Calu3 (cell line): ENCODE data around the gene EVC2. TPM values are rescaled to one million over a fixed set of nuclear protein-coding genes. Genes with fewer than 3 reads are reported as not detected.

Source experiments
- BruUV-seq: library from RNA; stranded (reverse); fragments of 400-500 nt; replicated peaks from 2 replicates; lab custom pipeline; 2021; lab: Mats Ljungman, UMichigan
- CTCF ChIA-PET: fragments of 300-600 bp; sonication (Branson Sonifier 250); formaldehyde crosslinking; loops from one replicate; lab custom pipeline; 2022; ENCODE audit warnings: antibody characterized with exemption; lab: Charles Lee
- DNase-seq: peaks from one replicate; pipeline ENCODE4 v3.0.0; 2022
- H3K27ac Mint-ChIP-seq: one replicate; pipeline ENCODE4 v1.8.0; 2022; ENCODE audit warnings: mixed read lengths; ENCODE audit not compliant: unreplicated experiment
- H3K27me3 Mint-ChIP-seq: one replicate; pipeline ENCODE4 v1.8.0; 2022; ENCODE audit warnings: mixed read lengths; ENCODE audit not compliant: unreplicated experiment
- H3K36me3 Mint-ChIP-seq: one replicate; pipeline ENCODE4 v1.8.0; 2022; ENCODE audit warnings: mild to moderate bottlenecking, moderate library complexity, mixed read lengths; ENCODE audit not compliant: insufficient read depth, unreplicated experiment
- H3K4me1 Mint-ChIP-seq: one replicate; pipeline ENCODE4 v1.8.0; 2022; ENCODE audit warnings: mild to moderate bottlenecking, low read depth, mixed read lengths; ENCODE audit not compliant: unreplicated experiment
- H3K4me3 Mint-ChIP-seq: one replicate; pipeline ENCODE4 v1.8.0; 2022; ENCODE audit warnings: mild to moderate bottlenecking, low read depth, moderate library complexity, mixed read lengths; ENCODE audit not compliant: unreplicated experiment
- H3K9me3 Mint-ChIP-seq: one replicate; pipeline ENCODE4 v1.8.0; 2022; ENCODE audit warnings: low read depth, mixed read lengths; ENCODE audit not compliant: unreplicated experiment
- CTCF ChIP-seq: fragments of 200-600 bp; IDR thresholded peaks from one replicate; pipeline ENCODE4 v1.8.0; 2022; ENCODE audit warnings: antibody characterized with exemption; ENCODE audit not compliant: unreplicated experiment
- intact Hi-C: fragments of 100-400 bp; cut with micrococcal nuclease; formaldehyde crosslinking; loops from one replicate; pipeline ENCODE4 v1.10.0; 2022; ENCODE audit not compliant: unreplicated experiment
- total RNA-seq: library from RNA; stranded (reverse); gene quantifications from 2 replicates; pipeline ENCODE4 v1.2.3, GENCODE V29; 2022

The EVC2 gene
- total RNA-seq, 1 experiment from 2014 or later = not detected

GRCh38 chr4:5654791-5655190 is 53.6 kb downstream of the EVC2 start:
- TF ChIP-seq CTCF = no peak
- intact Hi-C loops = no loop called here
- H3K4me1 Mint-ChIP-seq = no peaks in the 10 kb centered on the region

GRCh38 chr4:5651089-5651488 is 57.3 kb downstream of the EVC2 start:
- no TSS peak for BruUV-seq
- Mint-ChIP-seq H3K4me1 (no peaks in the 10 kb centered on the region), H3K36me3 (no peaks in the 10 kb centered on the region), H3K27ac (no peak overlapping the region), H3K27me3 (no peaks in the 10 kb centered on the region), H3K9me3 (peaks cover 14% of the 10 kb centered on the region), H3K4me3 (no peak overlapping the region)
- CTCF ChIA-PET = no interaction called here
- intact Hi-C loops = no loop called here
- no peak for DNase-seq
- no peak for TF ChIP-seq CTCF

More at GRCh38 chr4:5654791-5655190, 53.6 kb downstream of the EVC2 start:
- Mint-ChIP-seq H3K36me3 (no peaks in the 10 kb centered on the region), H3K27ac (no peak overlapping the region), H3K27me3 (no peaks in the 10 kb centered on the region), H3K4me3 (no peak overlapping the region), H3K9me3 (peaks cover 14% of the 10 kb centered on the region)
- CTCF ChIA-PET = no interaction called here
- DNase-seq = no peak
- no TSS peak for BruUV-seq

GRCh38 chr4:5650040-5650439 is 58.3 kb downstream of the EVC2 start:
- CTCF ChIA-PET = no interaction called here
- no TSS peak for BruUV-seq
- no peak for DNase-seq
- no peaks in the 10 kb centered on the region for H3K36me3 Mint-ChIP-seq
- no peaks in the 10 kb centered on the region for H3K4me1 Mint-ChIP-seq
- no peak for TF ChIP-seq CTCF
- no peaks in the 10 kb centered on the region for H3K27me3 Mint-ChIP-seq
- H3K9me3 Mint-ChIP-seq = peaks cover 15% of the 10 kb centered on the region
- intact Hi-C loops = no loop called here
- no peak overlapping the region for H3K27ac Mint-ChIP-seq
- H3K4me3 Mint-ChIP-seq = no peak overlapping the region

- Mint-ChIP-seq H3K9me3 (peaks cover 18% of the 10 kb centered on the region), H3K36me3 (no peaks in the 10 kb centered on the region), H3K27ac (no peak overlapping the region), H3K4me1 (no peaks in the 10 kb centered on the region), H3K4me3 (no peak overlapping the region), H3K27me3 (no peaks in the 10 kb centered on the region)
- CTCF ChIA-PET = no interaction called here
- BruUV-seq = no TSS peak
- no peak for TF ChIP-seq CTCF
- intact Hi-C loops = no loop called here
- DNase-seq = no peak
These were observed 61.0 kb downstream of the EVC2 start for GRCh38 chr4:5647351-5647750.
